NCI-H2081 treated with DMSO at 0.1 percent for 48 hours (cell line): ENCODE results near the gene CDC37.

ENCODE experiments used
- DNase-seq: peaks from one replicate; lab custom pipeline; 2025; lab: John Stamatoyannopoulos, UW

CDC37 gene

DNA sequence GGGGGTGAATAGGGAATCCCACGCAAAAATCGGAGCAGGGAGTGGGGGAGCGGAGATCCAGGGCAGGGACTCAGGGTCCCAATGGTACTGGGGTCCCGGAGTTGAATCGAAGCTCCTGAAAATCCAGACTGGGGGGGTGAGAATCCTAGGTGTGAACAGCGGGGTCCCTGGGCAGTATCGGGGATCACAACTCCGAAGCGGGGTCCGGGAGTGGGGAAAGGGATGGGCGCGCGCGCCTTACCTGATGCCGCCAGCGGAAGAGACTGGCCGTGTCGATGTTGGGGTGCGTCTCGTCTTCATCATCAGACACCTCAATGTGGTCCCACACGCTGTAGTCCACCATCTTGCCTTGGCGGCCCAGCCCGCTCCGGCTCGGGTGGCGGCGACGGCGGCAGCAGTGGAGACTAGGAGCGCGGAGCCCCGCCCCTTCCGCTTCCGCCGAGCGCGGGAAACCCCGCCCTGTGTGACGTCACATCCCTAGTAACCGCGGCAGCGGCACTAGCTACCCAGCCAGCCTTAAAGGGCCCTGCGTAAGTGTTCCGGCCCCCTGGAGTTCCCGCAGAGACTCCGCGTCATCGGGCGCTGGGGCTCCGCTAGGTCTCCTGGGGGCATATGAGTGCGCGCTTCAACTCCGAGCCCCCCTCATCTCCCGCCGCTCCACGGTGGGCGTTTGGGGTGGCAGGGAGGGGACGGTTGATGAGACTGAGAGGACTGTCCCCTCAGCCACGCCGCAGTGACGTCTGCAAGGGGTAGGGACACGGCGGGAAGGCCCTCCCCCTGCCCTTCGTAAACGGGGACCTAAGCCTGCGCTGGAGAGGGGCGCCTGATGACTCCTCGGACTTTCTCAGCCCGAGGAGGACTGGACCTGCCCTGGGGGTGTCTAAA lies at the start of gene CDC37:
TSS of gene CDC37 (minus strand) at position 406 of the 885 bp plus-strand sequence. CDS start at position 343, 63 bp downstream.
- peak; percentile 63 for DNase-seq

DNA sequence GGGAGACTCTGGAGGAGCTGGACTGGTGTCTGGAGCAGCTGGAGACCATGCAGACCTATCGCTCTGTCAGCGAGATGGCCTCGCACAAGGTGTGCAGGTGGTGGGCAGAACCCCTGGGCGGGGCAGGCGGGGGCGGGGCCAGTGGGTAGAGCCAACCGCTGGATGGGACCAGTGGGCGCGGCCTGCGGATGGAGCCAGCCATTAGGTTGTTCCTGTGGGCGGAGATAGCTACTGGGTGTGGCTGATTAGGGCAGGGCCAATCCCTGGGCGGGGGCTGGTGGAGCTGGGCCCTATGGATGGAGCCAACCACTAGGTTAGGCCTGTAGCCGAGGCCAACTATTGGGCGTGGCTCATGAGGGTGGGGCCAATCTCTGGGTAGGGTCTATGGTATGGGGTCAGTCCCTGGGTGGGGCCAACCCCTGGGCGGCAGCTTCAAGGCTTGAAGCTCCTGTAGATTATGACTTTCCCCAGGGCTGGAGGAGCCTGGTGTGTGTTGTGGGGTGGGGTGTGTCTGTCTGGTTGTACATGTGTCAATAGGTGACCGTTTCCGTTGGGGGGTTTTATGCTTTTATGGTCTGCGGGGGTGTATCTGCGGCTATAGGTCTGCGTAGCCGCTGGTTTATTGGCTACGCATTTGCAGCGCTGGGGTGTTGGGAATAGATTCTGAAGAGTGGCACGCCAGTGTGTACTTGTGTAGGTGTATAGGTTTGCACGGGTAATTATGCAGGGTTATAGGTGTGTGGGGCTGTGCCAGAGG lies 47.7 kb upstream of the CDC37 start:
- no peak for DNase-seq

DNA sequence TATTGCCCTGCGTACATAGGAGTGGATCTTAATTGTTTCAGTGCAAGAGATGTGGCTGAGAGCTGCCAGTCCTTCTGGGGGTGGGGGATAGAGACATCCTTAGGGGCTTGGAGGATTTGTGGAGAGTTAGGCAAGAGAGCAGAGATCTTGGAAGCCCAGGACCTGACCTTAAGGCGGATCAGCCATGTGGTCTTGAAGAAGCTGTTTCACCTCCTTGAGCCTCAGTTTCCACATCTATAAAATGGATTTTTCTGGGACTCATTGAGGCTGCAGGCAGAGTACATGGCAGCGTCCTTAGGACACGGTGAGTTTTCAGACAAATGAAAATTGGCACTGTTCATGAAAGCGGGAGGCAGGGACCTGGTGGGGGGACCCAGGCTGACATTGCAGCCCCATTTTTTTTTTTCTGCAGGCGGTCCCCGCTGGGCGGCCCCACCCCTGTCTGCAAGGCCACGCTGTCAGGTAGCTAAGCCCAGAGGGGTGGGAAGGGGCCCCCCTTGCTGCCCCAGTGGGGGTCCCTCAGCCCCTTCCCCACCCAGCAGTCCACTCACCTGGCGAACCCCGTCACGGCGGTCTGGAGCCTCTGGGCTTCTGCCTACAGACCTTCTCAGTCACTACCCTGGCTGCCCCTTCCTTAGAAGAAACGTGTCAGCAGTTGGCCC lies 47.0 kb upstream of the CDC37 start:
- DNase-seq: no peak

DNA sequence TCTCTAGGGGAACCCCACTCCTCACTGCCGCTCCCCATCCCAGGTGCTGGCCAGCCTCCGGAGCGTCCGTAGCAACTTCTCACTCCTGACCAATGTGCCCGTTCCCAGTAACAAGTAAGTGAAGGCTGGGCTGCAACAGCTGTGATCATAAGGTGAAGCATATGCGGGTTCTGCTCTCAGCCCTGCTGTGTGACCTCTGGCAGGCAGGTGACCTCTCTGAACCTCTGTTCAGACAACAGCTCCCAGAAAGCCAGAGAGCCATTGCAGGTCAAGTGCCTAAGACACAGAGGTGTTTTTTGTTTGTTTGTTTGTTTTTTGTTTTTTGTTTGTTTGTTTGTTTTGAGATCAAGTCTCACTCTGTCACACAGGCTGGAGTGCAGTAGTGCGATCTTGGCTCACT lies 45.7 kb upstream of the CDC37 start:
- no peak for DNase-seq

DNA sequence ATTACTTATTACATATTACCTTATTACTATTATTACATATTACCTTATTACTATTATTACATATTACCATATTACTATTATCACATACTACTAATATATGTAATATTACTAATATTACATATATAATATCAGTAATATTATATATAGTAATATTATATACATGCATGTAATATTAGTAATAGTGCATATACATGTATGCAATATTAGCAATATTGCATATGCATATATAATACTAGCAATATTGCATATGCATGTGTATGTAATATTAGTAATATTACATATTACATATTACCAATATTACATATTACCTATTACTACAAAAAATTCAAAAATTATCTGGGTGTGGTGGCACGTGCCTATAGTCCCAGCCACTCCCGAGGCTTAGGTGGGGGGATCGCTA lies 39.4 kb upstream of the CDC37 start:
- no peak for DNase-seq

DNA sequence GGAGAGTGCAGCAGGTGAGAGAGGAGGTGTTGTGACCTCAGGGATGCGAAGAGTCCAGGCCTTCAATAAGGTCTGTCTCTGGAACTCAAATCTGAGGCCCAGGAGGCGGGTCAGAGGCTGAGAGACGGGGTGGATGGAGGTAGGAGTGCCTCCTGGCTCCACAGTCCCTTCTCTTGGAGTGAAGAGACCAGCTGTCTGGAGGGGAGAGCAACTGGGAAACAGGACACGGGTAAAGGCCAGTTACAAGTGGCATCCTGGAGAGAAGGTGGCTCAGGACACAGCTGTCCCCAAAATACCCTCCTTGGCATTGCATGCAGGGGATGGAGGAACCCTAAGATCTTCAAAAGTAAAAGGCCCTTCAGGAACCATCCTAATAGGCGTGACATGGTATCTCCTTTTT lies 36.2 kb upstream of the CDC37 start:
- no peak for DNase-seq

DNA sequence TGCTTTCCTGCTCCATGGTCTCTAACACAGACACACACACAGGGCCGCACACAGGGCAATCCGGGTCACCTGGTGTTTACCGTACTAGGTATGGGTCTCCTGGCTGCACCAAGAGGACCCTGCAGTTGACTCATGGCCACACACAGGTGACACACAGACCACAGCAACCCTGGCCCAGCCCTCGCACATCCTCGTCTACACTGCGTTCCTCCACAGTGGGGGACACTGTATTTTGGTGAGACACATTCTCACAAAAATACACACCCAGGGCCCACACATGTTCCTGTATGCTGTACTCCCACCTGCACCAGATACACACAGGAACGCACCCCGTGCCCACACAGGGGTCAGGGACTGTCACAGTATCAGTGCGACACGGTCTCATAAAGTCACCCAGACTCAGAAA lies 29.8 kb upstream of the CDC37 start:
- no peak for DNase-seq

DNA sequence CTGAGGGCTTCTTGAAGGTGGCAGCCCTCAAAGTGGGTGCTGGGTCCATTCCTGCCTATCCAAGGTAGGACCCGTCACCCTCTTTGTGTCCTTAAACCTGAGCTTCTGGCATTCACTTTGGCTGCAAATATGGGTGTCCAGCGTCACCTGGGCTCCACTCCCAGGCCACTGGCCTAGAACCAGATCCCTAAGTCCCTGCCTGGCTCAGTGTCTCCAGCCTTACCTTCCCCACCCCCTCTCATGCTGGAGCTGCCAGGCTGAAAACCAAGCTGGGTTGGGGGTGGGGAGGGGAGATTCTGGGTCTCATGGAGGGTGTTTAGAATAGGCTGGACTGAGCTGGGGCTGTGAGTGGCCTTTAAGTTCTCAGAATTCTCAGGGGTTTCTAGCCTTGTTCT lies 29.4 kb upstream of the CDC37 start:
- DNase-seq: no peak

DNA sequence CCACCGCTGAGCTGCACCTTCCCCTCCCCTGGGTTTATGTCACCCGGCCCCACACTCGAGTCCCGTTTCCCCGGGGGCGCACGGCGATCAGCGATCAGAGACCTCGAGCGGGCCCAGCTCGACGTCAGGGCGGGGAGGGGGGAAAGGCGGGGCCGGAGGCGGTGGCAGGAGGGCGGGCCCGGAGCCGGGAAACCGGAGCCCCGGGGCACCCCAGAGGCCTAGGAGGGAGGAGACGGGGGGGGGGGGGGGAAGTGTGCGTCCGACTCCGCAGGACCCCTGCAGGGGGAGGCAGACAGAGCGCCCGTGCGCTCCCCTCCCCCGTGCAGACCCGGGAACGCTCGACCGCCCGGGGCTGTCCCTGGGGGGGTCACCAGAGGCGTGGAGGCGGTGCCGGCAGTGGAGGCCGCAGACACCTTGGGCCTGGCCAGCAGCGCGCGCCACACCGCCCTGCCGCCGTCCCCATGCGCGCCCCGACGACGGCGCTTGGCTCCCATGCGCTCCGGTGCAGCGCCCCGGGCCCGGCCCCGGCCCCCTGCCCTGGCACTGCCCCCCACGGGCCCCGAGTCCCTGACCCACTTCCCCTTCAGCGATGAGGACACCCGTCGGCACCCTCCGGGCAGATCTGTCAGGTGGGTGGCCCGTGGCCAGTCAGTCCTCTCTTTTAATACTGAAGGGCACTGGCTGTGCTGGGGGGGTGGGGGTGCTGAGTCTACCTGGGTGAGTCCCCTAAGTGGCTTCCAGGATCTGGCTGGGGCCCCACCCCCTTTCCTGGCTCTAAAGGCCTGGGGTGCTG lies 28.8 kb upstream of the CDC37 start:
- DNase-seq: no peak

DNA sequence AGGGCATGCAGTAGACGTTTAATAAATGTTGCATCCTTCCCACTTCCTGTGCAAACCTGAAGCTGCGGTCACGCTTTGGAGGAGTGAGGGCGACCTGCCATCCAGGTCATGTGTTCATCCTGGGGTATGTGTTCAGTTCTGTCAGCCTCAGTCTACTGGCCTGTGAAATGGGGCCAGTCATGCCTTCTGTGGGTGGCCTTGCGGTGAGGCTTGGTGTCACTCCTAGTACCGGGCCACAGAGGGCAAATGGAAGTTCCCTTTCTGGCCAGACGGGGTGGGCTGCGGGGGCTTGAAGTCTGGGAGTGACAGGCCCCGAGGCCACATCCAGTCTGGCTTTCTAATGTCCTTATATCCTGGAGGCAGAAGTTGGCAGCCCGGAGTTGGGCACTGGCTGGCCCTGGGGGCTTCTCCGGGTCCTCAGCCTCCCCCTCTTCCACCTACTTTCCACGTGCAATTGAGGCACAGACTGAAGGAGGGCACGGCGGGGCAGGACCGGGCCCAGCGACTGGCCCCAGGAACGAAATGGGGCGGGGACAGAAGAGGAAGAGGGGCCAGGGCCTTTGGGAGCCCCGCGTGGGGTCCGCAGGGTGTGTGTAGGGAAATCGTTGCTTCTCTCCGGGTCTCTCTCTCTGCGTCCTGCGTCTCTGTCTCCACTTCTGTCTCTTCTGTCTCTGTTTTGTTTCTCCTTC lies 28.1 kb upstream of the CDC37 start:
- DNase-seq: no peak

DNA sequence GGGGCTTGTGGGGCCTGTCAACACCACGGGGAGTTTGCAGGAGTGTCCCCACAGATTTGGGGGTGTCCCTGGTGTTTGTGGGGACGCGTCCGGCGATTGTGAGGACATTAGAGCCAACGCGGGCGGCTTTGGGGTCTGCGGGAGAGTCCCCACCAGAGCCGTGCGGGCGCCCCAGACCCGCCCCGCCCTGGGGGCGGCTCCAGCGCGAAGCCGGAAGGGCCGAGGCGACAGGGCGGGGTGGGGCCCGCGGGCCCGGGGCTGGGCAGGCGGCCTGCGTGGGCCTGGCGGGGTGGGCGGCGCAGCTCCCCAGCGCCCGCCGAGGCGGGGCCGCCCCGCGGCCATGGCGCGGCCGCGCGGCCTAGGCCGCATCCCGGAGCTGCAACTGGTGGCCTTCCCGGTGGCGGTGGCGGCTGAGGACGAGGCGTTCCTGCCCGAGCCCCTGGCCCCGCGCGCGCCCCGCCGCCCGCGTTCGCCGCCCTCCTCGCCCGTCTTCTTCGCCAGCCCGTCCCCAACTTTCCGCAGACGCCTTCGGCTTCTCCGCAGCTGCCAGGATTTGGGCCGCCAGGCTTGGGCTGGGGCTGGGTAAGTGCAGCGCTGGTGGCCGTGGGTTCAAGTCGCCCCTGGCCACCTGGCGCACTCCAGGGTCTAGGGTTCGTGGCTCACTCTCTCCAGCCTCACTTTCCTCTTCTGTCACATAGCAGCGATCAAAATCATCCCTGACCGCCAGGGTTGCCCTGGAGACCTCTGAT lies 27.3 kb upstream of the CDC37 start:
- DNase-seq: no peak

DNA sequence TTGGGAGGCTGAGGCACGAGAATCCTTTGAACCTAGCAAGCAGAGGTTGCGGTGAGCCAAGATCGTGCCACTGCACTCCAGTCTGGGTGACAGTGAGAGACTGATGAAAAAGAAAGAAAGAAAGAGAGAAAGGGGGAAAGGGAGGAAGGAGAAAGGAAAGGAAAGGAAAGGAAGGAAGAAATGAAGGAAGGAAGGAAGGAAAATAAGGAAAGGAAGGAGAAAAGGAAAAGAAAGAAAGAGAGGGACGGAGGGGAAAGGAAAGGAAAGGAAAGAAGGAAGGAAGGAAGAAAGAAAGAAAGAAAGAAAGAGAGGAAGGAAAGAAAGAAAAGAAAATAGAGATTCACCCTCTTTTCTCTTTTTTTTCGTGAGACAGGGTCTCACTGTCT lies 25.6 kb upstream of the CDC37 start:
- DNase-seq: no peak

DNA sequence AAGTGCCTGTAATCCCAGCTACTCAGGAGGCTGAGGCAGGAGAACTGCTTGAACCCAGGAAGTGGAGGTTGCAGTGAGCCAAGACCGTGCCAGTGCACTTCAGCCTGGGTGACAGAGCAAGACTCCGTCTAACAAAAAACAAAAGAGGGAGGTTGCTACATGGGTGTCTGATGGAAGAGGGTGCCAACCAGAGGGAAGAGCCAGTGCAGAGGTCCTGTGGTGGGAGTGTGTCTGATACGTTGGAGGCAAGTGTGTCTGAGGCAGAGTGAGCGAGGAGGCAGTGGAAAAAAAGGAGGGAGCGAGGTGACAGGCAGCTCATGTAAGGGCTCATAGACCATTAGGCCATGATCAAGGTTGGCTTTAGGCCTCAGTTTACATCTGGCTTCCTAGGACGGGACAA lies 23.8 kb upstream of the CDC37 start:
- no peak for DNase-seq

DNA sequence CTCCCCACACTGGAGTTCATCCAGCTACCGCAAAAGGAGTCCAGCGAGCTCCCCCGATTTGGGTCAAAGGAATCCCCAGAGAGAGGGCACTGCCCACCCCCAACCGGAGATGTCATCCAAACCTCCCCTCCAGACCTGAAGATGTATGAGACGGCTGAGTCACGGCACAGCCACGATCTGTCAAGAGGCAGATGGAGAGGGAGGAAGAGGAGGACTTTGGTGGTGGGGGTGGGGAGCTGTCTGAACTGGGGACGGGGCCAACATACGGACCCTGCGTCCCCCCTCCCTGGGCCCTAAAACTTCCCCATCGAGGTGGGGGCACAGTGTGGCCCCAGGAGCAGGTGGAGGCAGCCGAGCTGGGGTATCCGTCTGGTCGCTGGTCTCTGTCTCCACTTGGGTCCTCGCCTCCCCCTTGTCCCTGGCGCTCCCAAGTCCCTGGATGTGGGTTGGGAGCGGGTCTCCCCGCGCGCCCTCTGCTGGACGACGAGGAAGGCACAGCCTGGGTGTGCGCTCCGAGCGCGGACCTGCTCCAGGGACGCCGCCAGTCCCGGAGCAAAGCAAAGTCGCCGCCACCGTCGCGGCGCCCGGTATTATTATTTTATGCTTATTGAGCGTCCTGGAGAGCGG lies 20.8 kb upstream of the CDC37 start:
- peak; percentile 2 for DNase-seq

DNA sequence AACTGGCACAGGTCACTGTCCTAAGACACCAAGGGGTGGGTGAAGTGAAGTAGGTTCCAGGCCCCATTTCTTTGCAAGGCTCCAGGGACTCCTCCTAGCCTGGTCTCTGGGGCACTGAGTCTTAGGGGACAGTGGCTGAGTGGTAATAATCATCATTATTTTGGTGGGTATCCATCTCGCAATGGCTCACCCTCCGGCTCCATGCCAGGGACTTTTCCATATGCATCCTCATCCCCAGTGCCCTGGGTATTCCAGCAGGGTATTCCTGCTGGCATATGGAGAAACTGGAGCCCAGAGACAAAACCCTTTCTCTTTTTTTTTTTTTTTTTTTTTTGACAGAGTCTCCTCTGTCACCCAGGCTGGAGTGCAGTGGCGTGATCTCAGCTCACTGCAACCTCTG lies 19.5 kb upstream of the CDC37 start:
- no peak for DNase-seq

DNA sequence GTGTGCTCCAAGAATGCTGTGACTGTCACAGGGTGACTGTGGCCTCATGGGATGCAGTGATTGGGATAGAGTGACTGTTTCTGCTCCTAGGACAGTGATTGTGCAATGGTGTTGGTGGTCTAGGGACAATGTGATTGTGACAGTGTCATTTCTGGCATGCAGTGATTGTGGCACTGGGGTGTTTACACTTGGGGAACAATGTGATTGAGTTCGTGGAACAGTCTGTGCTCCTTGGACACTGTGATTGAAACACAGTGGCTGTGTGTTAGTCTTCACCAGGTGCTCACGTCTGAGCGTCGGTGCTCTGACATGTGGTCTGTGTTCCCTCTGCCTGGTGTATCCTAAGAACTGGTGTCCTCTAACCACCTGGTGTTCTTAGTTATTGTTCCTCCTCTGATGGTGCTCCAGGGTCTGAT lies 18.7 kb upstream of the CDC37 start:
- no peak for DNase-seq

DNA sequence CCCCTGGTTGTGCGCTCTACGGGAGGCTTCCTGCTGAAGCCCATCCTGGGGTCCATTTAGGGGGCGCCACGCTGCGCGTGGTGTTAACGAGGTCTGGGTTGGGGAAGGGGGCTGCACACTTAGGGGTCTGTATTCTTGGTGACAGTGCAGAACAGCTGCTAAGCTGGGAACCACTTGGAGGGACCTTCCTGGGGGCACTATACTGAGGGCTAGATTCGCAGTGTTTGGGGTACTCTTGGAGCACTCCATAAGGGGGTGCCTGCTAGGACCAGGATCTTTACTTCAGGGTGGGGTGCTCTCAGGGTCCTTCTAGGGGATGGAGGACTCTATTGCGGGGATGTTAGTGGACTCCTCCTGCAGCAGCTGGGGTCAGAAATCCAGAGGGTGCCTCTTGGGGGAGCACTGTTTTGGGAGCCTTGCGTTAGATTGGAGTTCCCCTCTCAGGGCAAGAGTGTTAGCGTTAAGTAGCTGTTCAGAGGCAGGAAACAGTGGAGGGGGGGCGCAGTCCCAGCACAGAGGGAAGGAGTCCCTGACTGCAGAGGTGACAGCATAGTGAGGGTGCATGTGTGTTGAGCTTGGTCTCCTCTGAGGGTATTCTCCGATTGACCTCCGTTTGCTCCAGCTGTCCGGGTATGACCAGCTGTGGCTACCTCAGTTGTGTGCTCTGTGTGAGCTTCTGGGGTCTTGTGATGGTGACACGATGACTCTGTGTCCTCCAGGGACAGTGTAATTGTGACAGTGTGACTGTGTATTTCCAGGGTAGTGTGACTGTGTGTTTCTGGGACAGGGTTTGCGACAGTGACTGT lies 18.1 kb upstream of the CDC37 start:
- no peak for DNase-seq

DNA sequence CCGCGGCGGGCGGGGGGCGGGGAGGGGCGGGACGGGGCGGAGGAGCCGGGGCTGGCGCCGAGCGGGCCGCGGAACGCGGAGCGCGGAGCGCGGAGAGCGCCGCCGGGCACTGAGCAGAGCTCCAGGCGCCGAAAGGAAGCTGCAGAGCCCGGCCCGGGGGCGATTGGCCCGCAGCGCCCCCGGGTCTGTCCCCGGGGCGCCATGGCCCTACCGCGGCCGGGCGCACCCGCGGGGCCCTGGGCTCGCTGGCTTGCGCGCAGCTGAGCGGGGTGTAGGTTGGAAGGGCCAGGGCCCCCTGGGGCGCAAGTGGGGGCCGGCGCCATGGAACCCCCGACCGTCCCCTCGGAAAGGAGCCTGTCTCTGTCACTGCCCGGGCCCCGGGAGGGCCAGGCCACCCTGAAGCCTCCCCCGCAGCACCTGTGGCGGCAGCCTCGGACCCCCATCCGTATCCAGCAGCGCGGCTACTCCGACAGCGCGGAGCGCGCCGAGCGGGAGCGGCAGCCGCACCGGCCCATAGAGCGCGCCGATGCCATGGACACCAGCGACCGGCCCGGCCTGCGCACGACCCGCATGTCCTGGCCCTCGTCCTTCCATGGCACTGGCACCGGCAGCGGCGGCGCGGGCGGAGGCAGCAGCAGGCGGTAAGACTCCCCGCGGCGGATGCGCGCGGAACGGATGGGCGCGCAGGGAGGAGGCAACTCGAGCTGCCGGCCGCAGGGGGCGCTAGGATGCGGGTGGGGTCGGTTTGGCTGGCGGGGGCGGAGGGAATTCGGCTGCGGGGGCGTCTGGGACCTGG lies 17.3 kb upstream of the CDC37 start, which contains the start of gene PDE4A:
TSS of gene PDE4A (plus strand) at position 95 of the 796 bp plus-strand sequence. CDS start at position 322, 227 bp downstream.
- no peak for DNase-seq
